Measurements from ENCODE around the gene GPR157. TPM values are rescaled to one million over a fixed set of nuclear protein-coding genes. Genes with fewer than 3 reads are reported as not detected.
A peak's percentile ranks its signal among the peaks of the same experiment; 100 is the strongest.

Gene GPR157
- total and polyA plus RNA-seq, 2 experiments from 2014 or later: 0.81 to 3.9 TPM

DNA sequence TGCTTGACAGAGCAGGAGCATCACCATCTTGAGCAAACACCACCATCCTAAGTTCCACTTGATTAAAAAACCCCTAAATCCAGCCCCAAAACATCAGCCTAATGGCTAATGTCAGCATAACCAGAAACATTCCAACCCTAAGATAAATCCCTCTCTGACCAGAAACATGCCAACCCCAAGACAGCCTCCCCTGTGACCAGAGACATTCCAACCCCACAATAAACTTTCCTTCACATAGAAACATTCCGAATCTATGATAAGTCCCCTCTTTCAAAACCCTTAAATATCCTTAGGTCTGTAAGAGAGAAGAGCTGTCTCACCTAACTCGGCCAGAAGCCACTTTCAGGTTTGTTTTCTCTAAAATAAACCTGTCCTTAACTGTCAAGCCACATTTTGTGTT lies 42.1 kb downstream of the GPR157 start (continued):
- TF ChIP-seq CTCF (conservative IDR thresholded peaks at IDR 0.05; ENCODE audit: low read depth in 2 of 2) (no peak), JUNB (IDR thresholded peaks at IDR 0.05; ENCODE audit: unreplicated experiment) (no peak), CREB1 (CRISPR knock-in tag; IDR thresholded peaks at IDR 0.05; ENCODE audit: low read depth) (no peak), STAT1 (IDR thresholded peaks at IDR 0.05; ENCODE audit: unreplicated experiment) (no peak), ZNF462 (CRISPR knock-in tag; IDR thresholded peaks at IDR 0.05) (no peak), EZH2phosphoT487 (IDR thresholded peaks at IDR 0.05; ENCODE audit: unreplicated experiment) (no peak)

- Histone ChIP-seq H3K79me2 (replicated peaks; ENCODE audit: insufficient read depth) (no peaks in the 10 kb centered on the region), H3K4me1 (ENCODE audit: insufficient read depth) (no peaks in the 10 kb centered on the region; the same call in 1 of the 2 replicates), H3K36me3 (ENCODE audit: insufficient read depth) (no peaks in the 10 kb centered on the region), H3K4me3 (no peak overlapping the region), H4K20me1 (replicated peaks; ENCODE audit: insufficient read depth) (no peaks in the 10 kb centered on the region), H3K9me2 (ENCODE audit: insufficient read depth) (no peaks in the 10 kb centered on the region), H3F3A (replicated peaks; ENCODE audit: low read depth) (no peaks in the 10 kb centered on the region), H3K27me3 (ENCODE audit: insufficient read depth) (no peaks in the 10 kb centered on the region), H3K27ac (ENCODE audit: low read depth) (no peak overlapping the region), H3K4me2 (no peak overlapping the region), H2AFZ (0 out of 2 replicates have a peak overlapping the region, but pooled peaks have one; percentile 59)
- DNase-seq (ENCODE audit: low spot score) (no peak), ATAC-seq (no peak)
- no peaks in the 10 kb centered on the region for H3K27me3 Mint-ChIP-seq (ENCODE audit: insufficient read depth, low read depth, poor library complexity)
- peaks cover 14% of the 10 kb centered on the region for H3K36me3 Mint-ChIP-seq (ENCODE audit: low read depth)
- no peak overlapping the region for H3K27ac Mint-ChIP-seq
- no peak overlapping the region for H3K4me3 Mint-ChIP-seq
- H3K4me1 Mint-ChIP-seq: peaks cover 7% of the 10 kb centered on the region; the same call in 2 of the 3 replicates
- peaks cover 27% of the 10 kb centered on the region for H3K9me3 Mint-ChIP-seq
- TF ChIP-seq STAT1 (IDR thresholded peaks at IDR 0.05; ENCODE audit: unreplicated experiment) (no peak), ZNF114 (CRISPR knock-in tag; IDR thresholded peaks at IDR 0.05) (no peak), ZNF331 (CRISPR knock-in tag; IDR thresholded peaks at IDR 0.05; ENCODE audit: low read depth) (no peak), ETS1 (IDR thresholded peaks at IDR 0.05) (no peak), CREB1 (CRISPR knock-in tag; IDR thresholded peaks at IDR 0.05; ENCODE audit: low read depth) (no peak), NANOG (IDR thresholded peaks at IDR 0.05; ENCODE audit: borderline replicate concordance) (no peak), EZH2phosphoT487 (IDR thresholded peaks at IDR 0.05; ENCODE audit: unreplicated experiment) (no peak), CTCF (conservative IDR thresholded peaks at IDR 0.05; ENCODE audit: low read depth in 2 of 2) (no peak), JUNB (IDR thresholded peaks at IDR 0.05; ENCODE audit: unreplicated experiment) (no peak)
Measured at GRCh38 chr1:9086045-9086444, 42.9 kb downstream of the GPR157 start.
